GM12801 (cell line): ENCODE results near the gene HSPB6.

ENCODE experiments used
- CTCF ChIP-seq: IDR thresholded peaks from one replicate; pipeline ENCODE4 v1.5.1; 2011; ENCODE audit warnings: control low read depth; ENCODE audit not compliant: insufficient read length; ENCODE audit errors: extremely low read depth

HSPB6 gene

GRCh38 chr19:35721374-35721773 is 35.5 kb downstream of the HSPB6 start:
- no peak for TF ChIP-seq CTCF

- no peak for TF ChIP-seq CTCF
These were observed 36.2 kb downstream of the HSPB6 start for GRCh38 chr19:35720648-35721047.

DNA sequence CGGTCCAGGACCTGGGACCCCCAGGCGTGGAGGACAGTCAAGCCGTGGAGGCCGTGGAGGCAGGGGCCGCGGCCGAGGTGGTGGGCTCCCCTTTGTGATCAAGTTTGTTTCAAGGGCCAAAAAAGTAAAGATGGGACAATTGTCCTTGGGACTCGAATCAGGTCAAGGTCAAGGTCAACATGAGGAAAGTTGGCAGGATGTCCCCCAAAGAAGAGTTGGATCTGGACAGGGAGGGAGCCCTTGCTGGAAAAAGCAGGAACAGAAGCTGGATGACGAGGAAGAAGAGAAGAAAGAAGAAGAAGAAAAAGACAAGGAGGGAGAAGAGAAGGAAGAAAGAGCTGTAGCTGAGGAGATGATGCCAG is 36.7 kb downstream of the HSPB6 start:
- TF ChIP-seq CTCF: no peak

GRCh38 chr19:35719402-35720162 is 37.2 kb downstream of the HSPB6 start:
- TF ChIP-seq CTCF: no peak

DNA sequence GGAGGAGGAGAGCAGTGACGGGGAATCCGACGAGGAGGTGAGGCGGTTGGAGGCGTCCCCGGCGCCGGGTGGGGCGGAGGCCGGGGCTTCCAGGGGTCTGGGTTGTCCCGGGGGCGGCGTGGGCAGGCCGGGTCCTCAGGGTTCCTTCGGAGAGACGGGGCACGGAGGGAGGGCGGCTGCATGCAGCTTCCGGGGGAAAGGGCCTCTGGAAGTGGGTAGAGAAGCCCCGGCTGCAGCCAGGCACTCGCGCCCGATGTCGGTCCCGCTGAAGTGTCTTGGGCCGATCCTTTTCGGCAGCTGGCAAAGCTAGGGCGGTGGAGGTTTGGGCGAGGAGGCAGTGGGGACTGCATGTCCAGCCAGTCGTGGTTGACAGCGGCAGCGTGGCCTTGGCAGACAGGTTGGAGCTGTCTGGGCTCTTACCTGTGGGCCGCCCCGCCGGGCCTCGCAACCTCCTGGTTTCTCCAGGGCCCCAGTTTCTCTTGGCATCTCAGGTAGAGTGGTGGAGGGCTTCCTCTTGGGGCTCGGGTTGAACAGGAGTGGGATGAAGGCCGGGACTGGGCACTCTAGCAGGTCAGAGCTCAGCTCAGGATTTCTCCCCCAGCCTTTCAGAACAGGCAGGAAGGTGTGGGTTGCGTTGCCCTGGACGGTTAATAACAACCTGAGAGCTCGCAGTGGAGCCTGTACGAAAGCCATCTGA is 38.3 kb downstream of the HSPB6 start:
- TF ChIP-seq CTCF: no peak

DNA sequence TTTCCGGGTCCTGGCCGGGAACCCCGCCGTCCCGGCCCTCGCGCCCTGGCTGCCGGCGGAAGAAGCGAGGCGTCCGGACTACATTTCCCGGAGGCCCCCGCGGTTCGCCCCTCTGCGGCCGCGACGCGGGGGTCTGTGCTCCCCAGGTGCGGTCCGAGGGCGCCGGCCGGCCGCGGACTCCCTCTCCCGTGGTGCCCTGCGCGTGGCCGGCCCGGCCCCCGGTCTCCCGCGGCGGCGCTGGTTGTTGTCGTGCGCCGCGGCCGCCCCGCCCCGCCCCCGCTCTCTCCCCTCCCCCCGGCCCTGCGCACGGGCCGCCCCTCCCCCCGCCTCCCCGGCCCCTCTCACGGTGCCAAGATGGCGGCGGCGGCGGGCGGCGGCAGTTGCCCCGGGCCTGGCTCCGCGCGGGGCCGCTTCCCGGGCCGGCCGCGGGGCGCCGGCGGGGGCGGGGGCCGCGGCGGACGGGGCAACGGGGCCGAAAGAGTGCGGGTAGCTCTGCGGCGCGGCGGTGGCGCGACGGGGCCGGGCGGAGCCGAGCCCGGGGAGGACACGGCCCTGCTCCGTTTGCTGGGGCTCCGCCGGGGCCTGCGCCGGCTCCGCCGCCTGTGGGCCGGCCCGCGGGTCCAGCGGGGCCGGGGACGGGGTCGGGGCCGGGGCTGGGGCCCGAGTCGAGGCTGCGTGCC is 39.0 kb downstream of the HSPB6 start, which contains the start of gene KMT2B:
KMT2B (plus strand) TSS at position 339 of the 680 bp plus-strand sequence; CDS start at position 355, 16 bp downstream.
- TF ChIP-seq CTCF: no peak
